ENCODE measurements around the gene RAPGEF4. TPM values are rescaled to one million over a fixed set of nuclear protein-coding genes. Genes with fewer than 3 reads are reported as not detected.

The RAPGEF4 gene
- total and polyA plus RNA-seq, 2 donors (not counting 1 experiment from before 2014, with no cell fraction given) = 0.22 to 0.30 TPM

DNA sequence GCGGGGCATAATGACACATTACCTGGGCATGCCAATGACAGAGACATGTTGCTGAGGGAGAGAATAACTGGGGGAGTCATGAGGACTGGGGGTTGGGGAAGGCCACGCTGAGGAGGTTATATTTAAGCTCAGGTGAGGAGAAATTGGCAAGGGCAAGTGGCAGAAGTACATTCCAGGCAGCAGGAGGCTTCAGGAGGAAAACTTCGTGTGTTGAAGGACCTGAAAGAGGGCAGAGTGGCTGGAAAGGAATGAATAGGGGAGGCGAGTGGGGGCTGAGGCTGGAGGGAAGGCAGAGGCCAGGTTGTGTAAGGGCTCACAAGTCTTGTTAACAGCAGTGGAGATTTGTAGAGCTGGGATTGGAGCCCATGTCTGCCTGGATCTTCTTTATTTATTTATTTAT is 166.3 kb downstream of the RAPGEF4 start:
- Mint-ChIP-seq H3K27ac (no peak overlapping the region), H3K27me3 (peaks cover 23% of the 10 kb centered on the region), H3K4me1 (no peaks in the 10 kb centered on the region), H3K4me3 (no peak overlapping the region), H3K9me3 (ENCODE audit: insufficient read depth) (no peaks in the 10 kb centered on the region)
- no peaks in the 10 kb centered on the region for H4K20me1 ChIP-seq (ENCODE audit: control insufficient read depth, insufficient read depth, low read length, poor library complexity, severe bottlenecking)
- no peak overlapping the region for H3K9ac ChIP-seq (ENCODE audit: low read length)
- H2AFZ ChIP-seq (ENCODE audit: insufficient read depth, low read depth, low read length, poor library complexity, severe bottlenecking) = no peak overlapping the region
- POLR2A ChIA-PET = no interaction called here
- H3K36me3 ChIP-seq (replicated peaks in 1 of 2; ENCODE audit: control extremely low read depth in 1 of 2, control insufficient read depth in 1 of 2, extremely low read depth in 1 of 2, insufficient read depth in 2 of 2, low read length in 1 of 2) = no peaks in the 10 kb centered on the region
- peaks cover 0 to 4% (median 0%) of the 10 kb centered on the region in 3 donors for H3K9me3 ChIP-seq (ENCODE audit: control extremely low read depth in 1 of 3, control insufficient read depth in 2 of 3, insufficient read depth in 1 of 3, low read length in 2 of 3)
- peaks cover 0 to 5% (median 0%) of the 10 kb centered on the region in 4 experiments for H3K27me3 ChIP-seq (replicated peaks in 1 of 4; ENCODE audit: control extremely low read depth in 1 of 4, control insufficient read depth in 3 of 4, insufficient read depth in 4 of 4, low read length in 3 of 4)
- TF ChIP-seq EZH2 (IDR thresholded peaks at IDR 0.05; ENCODE audit: borderline replicate concordance, insufficient read depth, low read depth, low read length, poor library complexity, severe bottlenecking) = no peak
- no peak for TF ChIP-seq CTCF (IDR thresholded peaks at IDR 0.05)
- 68% methylated on average over 3 of the region's 4 CpGs for WGBS (ENCODE audit: insufficient coverage)
- H3K27ac ChIP-seq (ENCODE audit: low read length in 2 of 2) = no peak overlapping the region
- CTCF ChIA-PET = no interaction called here
- no peak overlapping the region for H3K4me2 ChIP-seq (replicated peaks; ENCODE audit: low read depth, low read length, poor library complexity, severe bottlenecking)
- intact Hi-C loops (cut with micrococcal nuclease) = no loop called here
- no peak overlapping the region for H3K4me3 ChIP-seq (ENCODE audit: control extremely low read depth in 1 of 5, extremely low read depth in 1 of 5, insufficient read depth in 1 of 5, low read depth in 2 of 5, low read length in 4 of 5)
- ATAC-seq (ENCODE audit: low read depth) (no peak), DNase-seq (no peak)
- no peaks in the 10 kb centered on the region for H3K79me2 ChIP-seq (ENCODE audit: control insufficient read depth, insufficient read depth, low read length)
- H3K4me1 ChIP-seq (ENCODE audit: control insufficient read depth in 2 of 2, insufficient read depth in 2 of 2, low read length in 2 of 2) = no peaks in the 10 kb centered on the region

GRCh38 chr2:172904236-172904635 is 168.6 kb downstream of the RAPGEF4 start:
- intact Hi-C loops (cut with micrococcal nuclease) = no loop called here
- H3K27me3 Mint-ChIP-seq = peaks cover 10% of the 10 kb centered on the region
- no peak overlapping the region for H3K4me3 ChIP-seq (ENCODE audit: control extremely low read depth in 1 of 5, extremely low read depth in 1 of 5, insufficient read depth in 1 of 5, low read depth in 2 of 5, low read length in 4 of 5)
- no peaks in the 10 kb centered on the region for H3K4me1 ChIP-seq (ENCODE audit: control insufficient read depth in 2 of 2, insufficient read depth in 2 of 2, low read length in 2 of 2)
- no peaks in the 10 kb centered on the region for H3K27me3 ChIP-seq (replicated peaks in 1 of 4; ENCODE audit: control extremely low read depth in 1 of 4, control insufficient read depth in 3 of 4, insufficient read depth in 4 of 4, low read length in 3 of 4)
- DNase-seq = no peak
- no peak overlapping the region for H3K4me2 ChIP-seq (replicated peaks; ENCODE audit: low read depth, low read length, poor library complexity, severe bottlenecking)
- ChIA-PET CTCF (no interaction called here), POLR2A (no interaction called here)
- TF ChIP-seq EZH2 (IDR thresholded peaks at IDR 0.05; ENCODE audit: borderline replicate concordance, insufficient read depth, low read depth, low read length, poor library complexity, severe bottlenecking) = no peak
- no peak for TF ChIP-seq CTCF (IDR thresholded peaks at IDR 0.05)
- H4K20me1 ChIP-seq (ENCODE audit: control insufficient read depth, insufficient read depth, low read length, poor library complexity, severe bottlenecking) = no peaks in the 10 kb centered on the region
- H3K4me3 Mint-ChIP-seq = no peak overlapping the region
- H3K9me3 Mint-ChIP-seq (ENCODE audit: insufficient read depth) = no peaks in the 10 kb centered on the region
- no CpG with 5 or more reads among the region's 1 CpG for WGBS (ENCODE audit: insufficient coverage)
- no peak overlapping the region for H3K27ac Mint-ChIP-seq
- no peaks in the 10 kb centered on the region for H3K4me1 Mint-ChIP-seq
- H2AFZ ChIP-seq (ENCODE audit: insufficient read depth, low read depth, low read length, poor library complexity, severe bottlenecking) = no peak overlapping the region
- no peaks in the 10 kb centered on the region for H3K79me2 ChIP-seq (ENCODE audit: control insufficient read depth, insufficient read depth, low read length)
- no peak overlapping the region for H3K27ac ChIP-seq (ENCODE audit: low read length in 2 of 2)
- H3K9ac ChIP-seq (ENCODE audit: low read length) = no peak overlapping the region
- no peak for ATAC-seq (ENCODE audit: low read depth)
- peaks cover 0 to 4% (median 0%) of the 10 kb centered on the region in 3 donors for H3K9me3 ChIP-seq (ENCODE audit: control extremely low read depth in 1 of 3, control insufficient read depth in 2 of 3, insufficient read depth in 1 of 3, low read length in 2 of 3)
- H3K36me3 ChIP-seq (replicated peaks in 1 of 2; ENCODE audit: control extremely low read depth in 1 of 2, control insufficient read depth in 1 of 2, extremely low read depth in 1 of 2, insufficient read depth in 2 of 2, low read length in 1 of 2) = no peaks in the 10 kb centered on the region

All from B cell (primary cell).